ENCODE data around the gene ANO7. TPM values are rescaled to one million over a fixed set of nuclear protein-coding genes. Genes with fewer than 3 reads are reported as not detected.
A peak's percentile ranks its signal among the peaks of the same experiment; 100 is the strongest.

ANO7 gene
- total and polyA plus RNA-seq, 2 of the 13 experiments (the other 11 are each of a cell fraction or from before 2014, with no cell fraction given) = 4.1 to 4.9 TPM

DNA sequence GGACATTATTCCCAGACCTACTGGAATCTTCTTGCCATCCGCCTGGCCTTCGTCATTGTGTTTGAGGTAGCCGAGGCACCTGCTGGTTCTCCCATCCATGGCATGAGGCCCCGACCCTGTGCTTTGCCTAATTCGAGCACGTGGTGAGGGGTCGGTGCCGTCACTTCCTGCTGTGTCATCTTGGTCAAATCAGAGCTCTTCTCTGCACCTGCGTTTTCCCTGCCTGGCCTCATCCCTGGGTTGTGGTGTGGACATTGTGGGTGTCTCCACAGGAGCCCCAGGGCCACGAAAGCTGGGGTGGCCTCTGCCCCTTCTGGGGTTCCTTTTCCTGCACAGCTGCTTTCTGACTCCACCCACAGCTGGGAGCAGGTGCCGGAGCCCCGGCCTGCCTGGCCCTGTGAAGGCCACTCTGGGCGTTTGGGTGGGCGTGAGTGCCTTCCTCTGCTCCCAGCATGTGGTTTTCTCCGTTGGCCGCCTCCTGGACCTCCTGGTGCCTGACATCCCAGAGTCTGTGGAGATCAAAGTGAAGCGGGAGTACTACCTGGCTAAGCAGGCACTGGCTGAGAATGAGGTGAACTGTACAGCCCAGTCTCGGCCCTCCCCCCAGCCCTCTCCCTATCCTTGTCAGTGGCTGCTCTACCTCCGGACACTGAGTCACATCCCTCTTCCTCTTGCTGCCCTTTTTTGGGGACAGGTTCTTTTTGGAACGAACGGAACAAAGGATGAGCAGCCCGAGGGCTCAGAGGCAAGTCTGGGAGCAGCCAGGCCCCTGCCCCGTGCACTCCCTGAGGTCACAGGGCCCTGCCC is 34.9 kb downstream of the ANO7 start (continued):
- TF ChIP-seq ZNF253 (CRISPR knock-in tag; IDR thresholded peaks at IDR 0.05; ENCODE audit: borderline replicate concordance) (no peak), SOX6 (IDR thresholded peaks at IDR 0.05) (no peak), SOX6 (CRISPR knock-in tag; IDR thresholded peaks at IDR 0.05) (no peak), XRCC5 (optimal IDR thresholded peaks at IDR 0.05; ENCODE audit: low read length) (peak; percentile 23), ZNF138 (CRISPR knock-in tag; IDR thresholded peaks at IDR 0.05; ENCODE audit: low read depth) (no peak; the same call in 1 of the 2 replicates), TGIF2 (CRISPR knock-in tag; IDR thresholded peaks at IDR 0.05) (peak; percentile 16; the same call in 1 of the 2 replicates), ZNF773 (CRISPR knock-in tag; IDR thresholded peaks at IDR 0.05; ENCODE audit: borderline replicate concordance) (no peak), MEIS2 (CRISPR knock-in tag; IDR thresholded peaks at IDR 0.05) (no peak), TFAP4 (IDR thresholded peaks at IDR 0.05; ENCODE audit: borderline replicate concordance, low read depth) (no peak), ZNF12 (CRISPR knock-in tag; IDR thresholded peaks at IDR 0.05) (no peak), ZNF451 (CRISPR knock-in tag; IDR thresholded peaks at IDR 0.05) (0 out of 2 replicates have a peak, but pooled peaks have one; percentile 34), THAP11 (CRISPR knock-in tag; IDR thresholded peaks at IDR 0.05) (no peak), EP300 (IDR thresholded peaks at IDR 0.05; ENCODE audit: low read depth in 2 of 2, low read length in 2 of 2) (no peak), EP300 (CRISPR knock-in tag; IDR thresholded peaks at IDR 0.05; ENCODE audit: borderline replicate concordance) (no peak), SMAD1 (CRISPR knock-in tag; IDR thresholded peaks at IDR 0.05; ENCODE audit: borderline replicate concordance, low read depth) (no peak), SP140L (CRISPR knock-in tag; IDR thresholded peaks at IDR 0.05; ENCODE audit: borderline replicate concordance) (no peak), FLYWCH1 (CRISPR knock-in tag; IDR thresholded peaks at IDR 0.05) (no peak), BCLAF1 (IDR thresholded peaks at IDR 0.05) (no peak), CREB1 (IDR thresholded peaks at IDR 0.05) (no peak), CREB1 (CRISPR knock-in tag; IDR thresholded peaks at IDR 0.05) (no peak)
- TF ChIP-seq, protein P1, sequence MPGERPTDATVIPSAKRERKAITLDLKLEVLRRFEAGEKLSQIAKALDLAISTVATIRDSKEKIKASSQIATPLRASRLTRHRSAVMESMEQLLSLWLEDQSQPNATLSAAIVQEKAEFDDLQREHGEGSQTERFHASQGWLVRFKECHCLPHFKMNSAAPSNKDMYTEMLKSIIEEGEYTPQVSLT (CRISPR knock-in tag; IDR thresholded peaks at IDR 0.05; ENCODE audit: borderline replicate concordance, low read depth) = no peak
- TF ChIP-seq, protein P2, sequence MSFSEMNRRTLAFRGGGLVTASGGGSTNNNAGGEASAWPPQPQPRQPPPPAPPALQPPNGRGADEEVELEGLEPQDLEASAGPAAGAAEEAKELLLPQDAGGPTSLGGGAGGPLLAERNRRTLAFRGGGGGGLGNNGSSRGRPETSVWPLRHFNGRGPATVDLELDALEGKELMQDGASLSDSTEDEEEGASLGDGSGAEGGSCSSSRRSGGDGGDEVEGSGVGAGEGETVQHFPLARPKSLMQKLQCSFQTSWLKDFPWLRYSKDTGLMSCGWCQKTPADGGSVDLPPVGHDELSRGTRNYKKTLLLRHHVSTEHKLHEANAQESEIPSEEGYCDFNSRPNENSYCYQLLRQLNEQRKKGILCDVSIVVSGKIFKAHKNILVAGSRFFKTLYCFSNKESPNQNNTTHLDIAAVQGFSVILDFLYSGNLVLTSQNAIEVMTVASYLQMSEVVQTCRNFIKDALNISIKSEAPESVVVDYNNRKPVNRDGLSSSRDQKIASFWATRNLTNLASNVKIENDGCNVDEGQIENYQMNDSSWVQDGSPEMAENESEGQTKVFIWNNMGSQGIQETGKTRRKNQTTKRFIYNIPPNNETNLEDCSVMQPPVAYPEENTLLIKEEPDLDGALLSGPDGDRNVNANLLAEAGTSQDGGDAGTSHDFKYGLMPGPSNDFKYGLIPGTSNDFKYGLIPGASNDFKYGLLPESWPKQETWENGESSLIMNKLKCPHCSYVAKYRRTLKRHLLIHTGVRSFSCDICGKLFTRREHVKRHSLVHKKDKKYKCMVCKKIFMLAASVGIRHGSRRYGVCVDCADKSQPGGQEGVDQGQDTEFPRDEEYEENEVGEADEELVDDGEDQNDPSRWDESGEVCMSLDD (CRISPR knock-in tag; IDR thresholded peaks at IDR 0.05; ENCODE audit: borderline replicate concordance) = no peak
